HCT116 (cell line): Measurements from ENCODE around the gene PRRG4. TPM values are rescaled to one million over a fixed set of nuclear protein-coding genes. Genes with fewer than 3 reads are reported as not detected.

Experiments used
- ATAC-seq: fragments of 200-7000 bp; cut with Tn5 transposase; 2 replicates; pipeline ENCODE4 v1.9.1; 2020; ENCODE audit warnings: mild to moderate bottlenecking, moderate library complexity
- BruUV-seq: library from RNA; stranded (reverse); fragments of 400-500 nt; replicated peaks from 2 replicates; lab custom pipeline; 2021; lab: Mats Ljungman, UMichigan
- CTCF ChIA-PET: fragments of 300-600 bp; sonication (Branson Sonifier 250); formaldehyde crosslinking; loops from one replicate; lab custom pipeline; 2021; ENCODE audit warnings: antibody characterized with exemption; lab: Charles Lee
- POLR2A ChIA-PET: fragments of 300-600, 350-600 bp; sonication (Branson Sonifier 250); formaldehyde crosslinking; loops from one replicate; lab custom pipeline; 2021; ENCODE audit warnings: antibody characterized with exemption; lab: Charles Lee
- RAD21 ChIA-PET, 2 experiments: fragments of 300-600 bp; sonication (Branson Sonifier 250); formaldehyde crosslinking; loops; one replicate each; lab custom pipeline; 2023; ENCODE audit warnings: low total read pairs in 2 of 2; ENCODE audit not compliant: uncharacterized antibody in 2 of 2, unreplicated experiment in 2 of 2, low non-redundant PET in 1 of 2; lab: Charles Lee
- DNase-seq: peaks from one replicate; pipeline ENCODE4 v3.0.0-alpha.2; 2010; ENCODE audit warnings: low read depth, low spot score
- H2AFZ ChIP-seq: fragments of 200-600 bp; shearing (Covaris generic), sonication (generic); 2 replicates; pipeline ENCODE4 v1.6.1; 2017; ENCODE audit warnings: low read depth, mixed run types, mixed read lengths, antibody characterized with exemption, low read length; ENCODE audit not compliant: poor library complexity, severe bottlenecking
- H3K27ac ChIP-seq: 2 replicates; pipeline ENCODE4 v1.5.1; 2012; ENCODE audit warnings: low read depth, low read length
- H3K27me3 ChIP-seq: fragments of 200-600 bp; sonication (generic); 2 replicates; pipeline ENCODE4 v1.6.1; 2016; ENCODE audit warnings: mixed run types, low read length, mixed read lengths; ENCODE audit not compliant: insufficient read depth
- H3K36me3 ChIP-seq, 2 experiments: fragments of 200-500 bp in 1 of 2; fragments of 200-600 bp in 1 of 2; sonication (Bioruptor generic) in 1 of 2; sonication (generic) in 1 of 2; 2 replicates each; pipeline versions ENCODE4 v1.5.1 to v1.6.1; 2014 to 2016; ENCODE audit warnings: low read length in 2 of 2, inconsistent platforms in 1 of 2, mixed read lengths in 1 of 2, mixed run types in 1 of 2; ENCODE audit not compliant: insufficient read depth in 2 of 2, control insufficient read depth in 1 of 2
- H3K4me1 ChIP-seq, 2 experiments: fragments of 200-600 bp in 1 of 2; sonication (generic) in 1 of 2; 2 replicates each; pipeline versions ENCODE4 v1.5.1 to v1.6.1; 2012 to 2017; ENCODE audit warnings: low read length in 2 of 2, inconsistent platforms in 1 of 2, mild to moderate bottlenecking in 1 of 2, mixed read lengths in 1 of 2, mixed run types in 1 of 2, moderate library complexity in 1 of 2; ENCODE audit not compliant: insufficient read depth in 2 of 2, control insufficient read depth in 1 of 2
- H3K4me2 ChIP-seq: fragments of 200-600 bp; sonication (generic); 2 replicates; pipeline ENCODE4 v1.6.1; 2017; ENCODE audit warnings: mixed run types, low read length, mixed read lengths
- H3K4me3 ChIP-seq, 2 experiments: fragments of 200-600 bp in 1 of 2; sonication (generic) in 1 of 2; replicated peaks in 1 of 2; 2 replicates each; pipeline ENCODE4 v1.5.1; 2011 to 2016; ENCODE audit warnings: low read length in 2 of 2, control low read depth in 1 of 2, low read depth in 1 of 2, mild to moderate bottlenecking in 1 of 2, mixed read lengths in 1 of 2, mixed run types in 1 of 2
- H3K79me2 ChIP-seq: fragments of 200-600 bp; sonication (generic); 2 replicates; pipeline ENCODE4 v1.6.1; 2017; ENCODE audit warnings: mild to moderate bottlenecking, mixed run types, low read length, moderate library complexity, mixed read lengths; ENCODE audit not compliant: insufficient read depth
- H3K9ac ChIP-seq: fragments of 200-600 bp; sonication (generic); 2 replicates; pipeline ENCODE4 v1.6.1; 2016; ENCODE audit warnings: low read length, mixed read lengths
- H3K9me2 ChIP-seq: fragments of 200-600 bp; sonication (generic), shearing (Covaris generic); 2 replicates; pipeline ENCODE4 v1.6.1; 2017; ENCODE audit warnings: mixed run types, mild to moderate bottlenecking, moderate library complexity; ENCODE audit not compliant: insufficient read depth
- H3K9me3 ChIP-seq, 2 experiments: fragments of 200-500 bp in 1 of 2; fragments of 200-600 bp in 1 of 2; sonication (Bioruptor generic) in 1 of 2; sonication (generic) in 1 of 2; 2 replicates each; pipeline ENCODE4 v1.6.1; 2014 to 2017; ENCODE audit warnings: low read length in 2 of 2, mixed read lengths in 2 of 2, inconsistent platforms in 1 of 2, low read depth in 1 of 2, mild to moderate bottlenecking in 1 of 2, mixed run types in 1 of 2, moderate library complexity in 1 of 2; ENCODE audit not compliant: control insufficient read depth in 1 of 2, insufficient read depth in 1 of 2
- H4K20me1 ChIP-seq: fragments of 200-600 bp; sonication (generic), shearing (Covaris generic); 2 replicates; pipeline ENCODE4 v1.6.1; 2017; ENCODE audit warnings: mixed run types, mild to moderate bottlenecking, moderate library complexity; ENCODE audit not compliant: insufficient read depth
- CBX3 ChIP-seq: IDR thresholded peaks from 2 replicates; pipeline ENCODE4 v1.6.1; 2012; ENCODE audit warnings: low read depth
- CEBPB ChIP-seq: IDR thresholded peaks from 2 replicates; pipeline ENCODE4 v1.6.1; 2012; ENCODE audit warnings: low read depth
- CTCF ChIP-seq, 3 experiments: fragments of 200-600 bp in 1 of 3; sonication (generic) in 1 of 3; IDR thresholded peaks in 2 of 3; conservative IDR thresholded peaks in 1 of 3; 2 replicates each; pipeline ENCODE4 v1.5.1; 2012 to 2017; ENCODE audit warnings: low read depth in 2 of 3, low read length in 2 of 3, antibody characterized with exemption in 1 of 3, borderline replicate concordance in 1 of 3, control low read depth in 1 of 3, mild to moderate bottlenecking in 1 of 3, mixed read lengths in 1 of 3, mixed run types in 1 of 3, moderate library complexity in 1 of 3; ENCODE audit not compliant: insufficient read depth in 1 of 3
- EGR1 ChIP-seq: IDR thresholded peaks from 2 replicates; pipeline ENCODE4 v1.6.1; 2012; ENCODE audit warnings: low read depth
- ELF1 ChIP-seq: IDR thresholded peaks from 2 replicates; pipeline ENCODE4 v1.6.1; 2012; ENCODE audit warnings: low read depth, borderline replicate concordance
- FOSL1 ChIP-seq: IDR thresholded peaks from 2 replicates; pipeline ENCODE4 v1.6.1; 2012; ENCODE audit warnings: low read depth
- JUND ChIP-seq: IDR thresholded peaks from 2 replicates; pipeline ENCODE4 v1.6.1; 2012
- POLR2A ChIP-seq: IDR thresholded peaks from 2 replicates; pipeline ENCODE4 v1.7.0; 2011; ENCODE audit warnings: borderline replicate concordance; ENCODE audit not compliant: insufficient read depth, insufficient read length; ENCODE audit errors: extremely low read depth
- POLR2AphosphoS5 ChIP-seq: IDR thresholded peaks from 2 replicates; pipeline ENCODE4 v1.6.1; 2011; ENCODE audit warnings: mild to moderate bottlenecking, low read depth, low read length, moderate library complexity
- RAD21 ChIP-seq: IDR thresholded peaks from 2 replicates; pipeline ENCODE4 v1.6.1; 2012; ENCODE audit warnings: low read depth, mild to moderate bottlenecking
- REST ChIP-seq: IDR thresholded peaks from 2 replicates; pipeline ENCODE4 v1.6.1; 2012; ENCODE audit warnings: low read depth
- SIN3A ChIP-seq: IDR thresholded peaks from 2 replicates; pipeline ENCODE4 v1.6.1; 2012; ENCODE audit warnings: low read depth
- SP1 ChIP-seq: IDR thresholded peaks from 2 replicates; pipeline ENCODE4 v1.6.1; 2012; ENCODE audit warnings: low read depth
- SRF ChIP-seq: IDR thresholded peaks from 2 replicates; pipeline ENCODE4 v1.6.1; 2012; ENCODE audit warnings: low read depth
- TCF7L2 ChIP-seq: IDR thresholded peaks from 2 replicates; pipeline ENCODE4 v1.7.0; 2011; ENCODE audit warnings: borderline replicate concordance, inconsistent platforms; ENCODE audit not compliant: insufficient read depth, insufficient read length; ENCODE audit errors: extremely low read depth
- YY1 ChIP-seq: IDR thresholded peaks from 2 replicates; pipeline ENCODE4 v1.6.1; 2011; ENCODE audit warnings: low read length, low read depth, moderate library complexity, mild to moderate bottlenecking; ENCODE audit not compliant: insufficient replicate concordance; ENCODE audit errors: extremely low read depth
- ZBTB33 ChIP-seq: IDR thresholded peaks from 2 replicates; pipeline ENCODE4 v1.6.1; 2011; ENCODE audit warnings: mild to moderate bottlenecking, low read length, moderate library complexity; ENCODE audit not compliant: insufficient replicate concordance; ENCODE audit errors: extremely low read depth
- ZNF274 ChIP-seq: fragments of 200-500 bp; sonication (Bioruptor generic); IDR thresholded peaks from 2 replicates; pipeline ENCODE4 v1.6.1; 2014; ENCODE audit warnings: mild to moderate bottlenecking, low read depth, low read length, inconsistent platforms
- intact Hi-C: fragments of 100-400 bp; cut with micrococcal nuclease; formaldehyde crosslinking; loops from 2 replicates; pipeline ENCODE4 v1.10.0; 2022
- total RNA-seq: library from RNA; stranded (reverse); gene quantifications from one replicate; pipeline ENCODE4 v1.2.1, GENCODE V29; 2021; ENCODE audit not compliant: unreplicated experiment
- TF ChIP-seq, protein P1 (sequence below): IDR thresholded peaks from 2 replicates; pipeline ENCODE4 v1.6.1; 2012
- TF ChIP-seq, protein P2 (sequence below): IDR thresholded peaks from 2 replicates; pipeline ENCODE4 v1.6.1; 2012

Gene PRRG4
- total RNA-seq, 1 experiment from 2014 or later: 5.4 TPM

DNA sequence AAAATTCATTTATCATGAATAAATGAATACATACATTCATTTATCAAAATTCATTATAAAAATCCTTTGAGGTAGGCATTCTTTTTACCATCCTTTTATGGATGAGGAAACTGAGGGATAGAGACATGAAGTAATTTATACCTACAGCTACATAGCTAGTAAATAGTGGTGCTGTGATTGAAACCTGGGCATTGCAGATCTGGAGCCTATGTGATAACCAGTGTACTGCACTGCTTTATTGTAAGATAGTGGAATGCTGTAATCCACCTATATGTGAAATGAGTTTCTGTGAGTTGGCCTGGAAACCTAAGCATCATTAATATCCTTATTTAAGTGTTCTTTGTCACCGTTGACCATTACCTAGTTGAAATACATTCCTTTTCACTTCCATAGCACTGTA, 67.4 kb downstream of the PRRG4 start:
- no peak overlapping the region for H2AFZ ChIP-seq
- H3K36me3 ChIP-seq: peaks cover 2 to 9% of the 10 kb centered on the region in 2 experiments; a peak in 1 of 4 replicates
- H3K4me2 ChIP-seq: no peak overlapping the region
- no peak overlapping the region for H3K4me3 ChIP-seq
- no peak overlapping the region for H3K9ac ChIP-seq
- no peak for ATAC-seq
- peaks cover 0 to 11% of the 10 kb centered on the region in 2 experiments; a peak in 3 of 4 replicates for H3K4me1 ChIP-seq
- intact Hi-C loops: no loop called here
- H3K9me3 ChIP-seq: no peaks in the 10 kb centered on the region
- ChIA-PET CTCF (no interaction called here), POLR2A (no interaction called here), RAD21 (no interaction called here)
- H3K27me3 ChIP-seq: no peaks in the 10 kb centered on the region
- H3K9me2 ChIP-seq: no peaks in the 10 kb centered on the region
- no peak for DNase-seq
- TF ChIP-seq, protein P1, sequence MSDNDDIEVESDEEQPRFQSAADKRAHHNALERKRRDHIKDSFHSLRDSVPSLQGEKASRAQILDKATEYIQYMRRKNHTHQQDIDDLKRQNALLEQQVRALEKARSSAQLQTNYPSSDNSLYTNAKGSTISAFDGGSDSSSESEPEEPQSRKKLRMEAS: no peak
- TF ChIP-seq TCF7L2 (no peak), SIN3A (no peak), POLR2A (no peak), POLR2AphosphoS5 (no peak), CBX3 (no peak), REST (no peak), FOSL1 (no peak), YY1 (no peak), EGR1 (no peak), CTCF (IDR thresholded peaks at IDR 0.05 in 2 of 3, conservative IDR thresholded peaks at IDR 0.05 in 1 of 3; ENCODE audit: borderline replicate concordance in 1 of 3, insufficient read depth in 1 of 3, low read depth in 2 of 3, low read length in 2 of 3) (no peak), JUND (no peak), ZBTB33 (no peak), SP1 (no peak), ZNF274 (no peak), RAD21 (no peak), SRF (no peak), ELF1 (no peak), CEBPB (no peak)
- TF ChIP-seq, protein P2, sequence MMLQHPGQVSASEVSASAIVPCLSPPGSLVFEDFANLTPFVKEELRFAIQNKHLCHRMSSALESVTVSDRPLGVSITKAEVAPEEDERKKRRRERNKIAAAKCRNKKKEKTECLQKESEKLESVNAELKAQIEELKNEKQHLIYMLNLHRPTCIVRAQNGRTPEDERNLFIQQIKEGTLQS: no peak
- no peak overlapping the region for H3K27ac ChIP-seq
- no TSS peak for BruUV-seq
- H4K20me1 ChIP-seq: peaks cover 14% of the 10 kb centered on the region
- peaks cover 90% of the 10 kb centered on the region for H3K79me2 ChIP-seq
